ENCODE data around the gene PRDM16.

- TF ChIP-seq POLR2A (IDR thresholded peaks at IDR 0.05; ENCODE audit: extremely low read depth, insufficient read length) (no peak), CTCF (IDR thresholded peaks at IDR 0.05; ENCODE audit: low read depth, low read length) (no peak), MYC (IDR thresholded peaks at IDR 0.05; ENCODE audit: low read depth, low read length) (no peak), MAX (IDR thresholded peaks at IDR 0.05; ENCODE audit: low read depth, low read length) (no peak)
Measured at GRCh38 chr1:3457910-3458883, 389.2 kb downstream of the PRDM16 start.
